ENCODE measurements around the gene IL34. TPM values are rescaled to one million over a fixed set of nuclear protein-coding genes. Genes with fewer than 3 reads are reported as not detected.

Gene IL34
- total RNA-seq, 1 donor from 2014 or later = 0.47 TPM

GRCh38 chr16:70660672-70661350 is 14.5 kb downstream of the IL34 start:
- H3K4me1 Mint-ChIP-seq = no peaks in the 10 kb centered on the region
- no peaks in the 10 kb centered on the region for H3K27me3 Mint-ChIP-seq (ENCODE audit: low read depth)
- no peak for DNase-seq (ENCODE audit: low read depth, low spot score)
- no peak overlapping the region for H3K27ac Mint-ChIP-seq (ENCODE audit: unreplicated experiment)
- H3K36me3 Mint-ChIP-seq (ENCODE audit: low read depth) = peaks cover 2% of the 10 kb centered on the region
- no peaks in the 10 kb centered on the region for H3K9me3 Mint-ChIP-seq
- H3K4me3 Mint-ChIP-seq = no peak overlapping the region
- TF ChIP-seq CTCF (conservative IDR thresholded peaks at IDR 0.05) = no peak

GRCh38 chr16:70661534-70661917 is 15.2 kb downstream of the IL34 start:
- TF ChIP-seq CTCF (conservative IDR thresholded peaks at IDR 0.05) = no peak
- H3K27me3 Mint-ChIP-seq (ENCODE audit: low read depth) = no peaks in the 10 kb centered on the region
- H3K9me3 Mint-ChIP-seq = no peaks in the 10 kb centered on the region
- H3K4me3 Mint-ChIP-seq = no peak overlapping the region
- DNase-seq (ENCODE audit: low read depth, low spot score) = no peak
- H3K27ac Mint-ChIP-seq (ENCODE audit: unreplicated experiment) = no peak overlapping the region
- peaks cover 7% of the 10 kb centered on the region for H3K36me3 Mint-ChIP-seq (ENCODE audit: low read depth)
- no peaks in the 10 kb centered on the region for H3K4me1 Mint-ChIP-seq

DNA sequence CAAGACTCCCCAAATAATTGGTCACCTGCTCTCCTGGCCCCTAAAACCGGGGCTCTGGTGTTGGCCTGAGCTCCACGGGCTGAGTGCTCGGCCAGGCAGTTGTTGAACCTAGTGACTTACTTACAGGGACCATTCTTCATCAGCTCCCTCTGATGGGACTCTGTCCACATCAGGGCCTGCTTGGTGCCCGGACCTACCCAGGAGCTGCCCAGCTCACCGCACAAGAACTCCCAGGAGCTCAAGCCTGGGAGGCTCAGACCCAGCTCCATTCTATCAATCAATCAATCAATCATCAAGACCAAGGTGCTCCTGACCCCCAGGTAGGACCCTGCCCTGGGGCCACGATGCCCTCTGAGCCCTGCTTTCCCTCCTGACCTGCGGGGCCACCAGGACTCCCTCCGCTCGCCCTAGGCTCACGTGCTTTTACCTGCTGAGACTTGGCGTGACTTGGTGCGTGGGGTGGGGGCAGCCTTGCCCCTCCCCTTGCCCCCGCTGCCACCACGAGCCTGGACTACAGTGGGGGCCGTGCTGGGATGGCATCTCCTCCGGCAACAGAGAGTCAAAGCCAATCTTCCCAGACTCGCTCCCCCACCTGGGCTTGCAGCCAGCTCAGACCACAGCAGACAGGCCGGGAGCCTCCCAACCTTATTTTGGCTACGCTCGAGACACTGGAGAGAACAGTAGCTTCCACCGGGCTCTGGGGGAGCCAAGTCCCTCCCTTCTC is 15.7 kb downstream of the IL34 start:
- H3K4me1 Mint-ChIP-seq = no peaks in the 10 kb centered on the region
- no peak overlapping the region for H3K4me3 Mint-ChIP-seq
- no peaks in the 10 kb centered on the region for H3K27me3 Mint-ChIP-seq (ENCODE audit: low read depth)
- no peaks in the 10 kb centered on the region for H3K9me3 Mint-ChIP-seq
- peaks cover 10% of the 10 kb centered on the region for H3K36me3 Mint-ChIP-seq (ENCODE audit: low read depth)
- no peak for TF ChIP-seq CTCF (conservative IDR thresholded peaks at IDR 0.05)
- DNase-seq (ENCODE audit: low read depth, low spot score) = no peak
- H3K27ac Mint-ChIP-seq (ENCODE audit: unreplicated experiment) = no peak overlapping the region

DNA sequence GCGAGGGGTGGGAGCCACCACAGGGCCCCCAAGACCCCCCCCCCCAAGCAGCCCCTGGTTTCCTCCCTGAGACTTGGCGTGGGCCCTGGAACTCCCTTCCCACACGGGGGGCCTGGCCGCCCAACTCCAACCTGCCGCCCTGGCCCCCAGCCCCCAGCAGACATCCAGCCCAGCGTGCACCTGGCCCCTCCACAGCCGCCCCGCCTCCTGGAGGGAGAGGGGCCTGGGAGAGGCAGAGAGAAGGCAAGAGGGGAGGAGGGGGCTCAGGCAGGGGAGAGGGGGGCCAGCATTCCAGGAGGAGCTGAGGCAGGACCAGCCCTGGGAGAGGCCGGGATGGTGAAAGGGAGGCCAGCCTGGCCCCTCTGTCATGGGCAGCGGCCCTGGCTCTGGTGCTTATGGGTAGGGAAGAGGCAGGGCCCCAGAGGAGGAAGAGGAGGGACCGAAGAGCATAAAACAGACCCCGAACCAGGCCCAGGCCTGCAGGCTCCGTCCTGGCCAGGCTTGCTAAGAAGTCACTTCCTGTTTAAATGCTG is 16.7 kb downstream of the IL34 start:
- no peaks in the 10 kb centered on the region for H3K27me3 Mint-ChIP-seq (ENCODE audit: low read depth)
- peaks cover 17% of the 10 kb centered on the region for H3K36me3 Mint-ChIP-seq (ENCODE audit: low read depth)

More for the DNA sequence above, 16.7 kb downstream of the IL34 start:
- Mint-ChIP-seq H3K9me3 (no peaks in the 10 kb centered on the region), H3K4me3 (no peak overlapping the region), H3K4me1 (no peaks in the 10 kb centered on the region), H3K27ac (ENCODE audit: unreplicated experiment) (no peak overlapping the region)
- no peak for DNase-seq (ENCODE audit: low read depth, low spot score)
- TF ChIP-seq CTCF (conservative IDR thresholded peaks at IDR 0.05) = no peak

All from neural crest cell (in vitro differentiated cells).